DOHH2 (cell line): ENCODE measurements around the gene SLC37A1.

Source experiments
- H3F3A ChIP-seq: fragments of 200-600 bp; sonication (generic), shearing (Covaris generic); 2 replicates; pipeline ENCODE4 v1.6.0; 2016; ENCODE audit warnings: antibody characterized with exemption, mild to moderate bottlenecking; ENCODE audit not compliant: control insufficient read depth, insufficient read depth
- H3K27ac ChIP-seq: fragments of 200-600 bp; sonication (generic); 2 replicates; pipeline ENCODE4 v1.5.1; 2014; ENCODE audit warnings: low read depth, mild to moderate bottlenecking, low read length, moderate library complexity
- H3K27me3 ChIP-seq: fragments of 200-600 bp; sonication (generic); 2 replicates; pipeline ENCODE4 v1.6.1; 2014; ENCODE audit warnings: mild to moderate bottlenecking, low read length, mixed read lengths; ENCODE audit not compliant: control insufficient read depth
- H3K36me3 ChIP-seq: fragments of 200-600 bp; sonication (generic); 2 replicates; pipeline ENCODE4 v1.6.1; 2014; ENCODE audit warnings: mild to moderate bottlenecking, low read length, moderate library complexity, mixed read lengths; ENCODE audit not compliant: control insufficient read depth
- H3K4me1 ChIP-seq: fragments of 200-600 bp; sonication (generic); 2 replicates; pipeline ENCODE4 v1.6.1; 2014; ENCODE audit warnings: mild to moderate bottlenecking, low read length, mixed read lengths; ENCODE audit not compliant: control insufficient read depth
- H3K4me2 ChIP-seq: fragments of 200-600 bp; sonication (generic); 2 replicates; pipeline ENCODE4 v1.6.0; 2014; ENCODE audit warnings: mild to moderate bottlenecking, low read length, moderate library complexity
- H3K4me3 ChIP-seq: fragments of 200-600 bp; sonication (generic); 2 replicates; pipeline ENCODE4 v1.5.1; 2014; ENCODE audit warnings: mild to moderate bottlenecking, low read length, mixed read lengths
- H3K79me2 ChIP-seq: fragments of 200-600 bp; sonication (generic); 2 replicates; pipeline ENCODE4 v1.6.1; 2014; ENCODE audit warnings: mild to moderate bottlenecking, low read length, mixed read lengths; ENCODE audit not compliant: control insufficient read depth
- H3K9me2 ChIP-seq: fragments of 200-600 bp; sonication (generic); replicated peaks from 2 replicates; pipeline ENCODE4 v1.6.1; 2014; ENCODE audit warnings: mild to moderate bottlenecking, low read length, mixed read lengths; ENCODE audit not compliant: control insufficient read depth
- H3K9me3 ChIP-seq: fragments of 200-600 bp; sonication (generic); 2 replicates; pipeline ENCODE4 v1.6.1; 2014; ENCODE audit warnings: antibody characterized with exemption, low read length, mixed read lengths; ENCODE audit not compliant: control insufficient read depth, insufficient read depth
- H4K20me1 ChIP-seq: fragments of 200-600 bp; sonication (generic); 2 replicates; pipeline ENCODE4 v1.6.0; 2014; ENCODE audit warnings: low read depth, mild to moderate bottlenecking, antibody characterized with exemption, low read length, moderate library complexity; ENCODE audit not compliant: control insufficient read depth, insufficient read depth
- CTCF ChIP-seq: fragments of 200-600 bp; sonication (generic); IDR thresholded peaks from one replicate; pipeline ENCODE4 v1.5.1; 2014; ENCODE audit warnings: antibody characterized with exemption, mild to moderate bottlenecking, low read depth, low read length; ENCODE audit not compliant: poor library complexity, severe bottlenecking
- EZH2phosphoT487 ChIP-seq: fragments of 200-600 bp; sonication (generic); IDR thresholded peaks from 2 replicates; pipeline ENCODE4 v1.6.1; 2017; ENCODE audit warnings: borderline replicate concordance, mild to moderate bottlenecking, antibody characterized with exemption, low read length, moderate library complexity, mixed read lengths

Gene SLC37A1

DNA sequence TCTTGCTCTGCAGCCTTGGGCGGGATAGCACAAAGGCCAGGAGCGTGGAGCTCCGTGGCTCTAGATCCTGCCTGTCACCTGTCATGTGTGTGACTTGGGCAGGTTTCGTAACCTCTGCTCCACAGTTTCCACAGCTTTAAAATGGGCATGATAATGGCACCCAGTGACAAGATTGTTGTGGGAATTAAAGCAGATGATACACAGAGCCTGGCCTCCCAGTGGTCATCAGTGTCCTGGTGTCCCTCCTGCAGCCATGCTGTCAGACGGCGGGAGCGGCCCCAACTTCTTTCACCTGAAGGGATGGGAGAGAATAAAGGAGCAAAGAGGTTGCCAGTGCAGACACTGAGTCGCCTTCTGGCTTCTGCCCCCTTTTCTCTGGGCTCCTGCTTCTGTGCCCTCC lies 61.5 kb downstream of the SLC37A1 start:
- H3K27ac ChIP-seq, result no peak overlapping the region
- no peak overlapping the region for H3K4me3 ChIP-seq
- H3K4me1 ChIP-seq, result no peaks in the 10 kb centered on the region
- no peak for TF ChIP-seq CTCF
- TF ChIP-seq EZH2phosphoT487, result no peak
- no peak overlapping the region for H3K4me2 ChIP-seq
- H3K79me2 ChIP-seq, result no peaks in the 10 kb centered on the region
- peaks cover 16% of the 10 kb centered on the region; the same call in 1 of the 2 replicates for H3K9me3 ChIP-seq
- no peaks in the 10 kb centered on the region for H3K9me2 ChIP-seq
- H4K20me1 ChIP-seq, result no peaks in the 10 kb centered on the region
- H3F3A ChIP-seq, result no peaks in the 10 kb centered on the region
- H3K36me3 ChIP-seq, result peaks cover 22% of the 10 kb centered on the region
- H3K27me3 ChIP-seq, result no peaks in the 10 kb centered on the region

GRCh38 chr21:42576639-42577038 lies 63.0 kb downstream of the SLC37A1 start:
- H3F3A ChIP-seq, result no peaks in the 10 kb centered on the region
- no peak overlapping the region for H3K27ac ChIP-seq
- TF ChIP-seq EZH2phosphoT487, result no peak
- no peak for TF ChIP-seq CTCF
- H3K79me2 ChIP-seq, result no peaks in the 10 kb centered on the region
- no peak overlapping the region for H3K4me2 ChIP-seq
- H3K9me2 ChIP-seq, result no peaks in the 10 kb centered on the region
- peaks cover 16% of the 10 kb centered on the region for H3K36me3 ChIP-seq
- H4K20me1 ChIP-seq, result no peaks in the 10 kb centered on the region
- peaks cover 16% of the 10 kb centered on the region; the same call in 1 of the 2 replicates for H3K9me3 ChIP-seq
- H3K27me3 ChIP-seq, result no peaks in the 10 kb centered on the region
- H3K4me1 ChIP-seq, result no peaks in the 10 kb centered on the region
- no peak overlapping the region for H3K4me3 ChIP-seq

- H3K4me2 ChIP-seq, result no peak overlapping the region
- H3F3A ChIP-seq, result no peaks in the 10 kb centered on the region
- H3K9me2 ChIP-seq, result no peaks in the 10 kb centered on the region
- H3K27ac ChIP-seq, result no peak overlapping the region
- H3K79me2 ChIP-seq, result no peaks in the 10 kb centered on the region
- TF ChIP-seq CTCF (no peak), EZH2phosphoT487 (no peak)
- no peaks in the 10 kb centered on the region for H3K4me1 ChIP-seq
- no peak overlapping the region for H3K4me3 ChIP-seq
- H3K36me3 ChIP-seq, result peaks cover 13% of the 10 kb centered on the region
- no peaks in the 10 kb centered on the region for H4K20me1 ChIP-seq
- H3K27me3 ChIP-seq, result no peaks in the 10 kb centered on the region
- peaks cover 16% of the 10 kb centered on the region; the same call in 1 of the 2 replicates for H3K9me3 ChIP-seq
These were observed 64.4 kb downstream of the SLC37A1 start for GRCh38 chr21:42578034-42578433.
